ENCODE data around the gene PAFAH2.

The PAFAH2 gene

DNA sequence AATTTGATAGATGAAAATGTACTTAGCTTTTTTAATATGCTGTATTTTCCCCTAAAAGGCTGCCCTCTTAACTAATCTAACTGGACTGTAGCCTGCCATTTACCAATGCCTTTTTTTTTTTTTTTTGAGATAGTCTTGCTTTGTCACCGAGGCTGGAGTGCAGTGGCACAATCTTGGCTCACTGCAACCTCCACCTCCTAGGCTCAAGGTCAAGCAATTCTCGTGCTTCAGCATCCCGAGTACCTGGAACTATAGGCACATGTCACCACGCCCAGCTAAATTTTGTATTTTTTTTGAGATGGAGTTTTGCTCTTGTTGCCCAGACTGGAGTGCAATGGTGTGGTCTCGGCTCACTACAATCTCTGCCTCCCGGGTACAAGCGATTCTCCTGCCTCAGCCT lies 18.7 kb downstream of the PAFAH2 start:
- no peak overlapping the region for H3K4me3 ChIP-seq (replicated peaks; ENCODE audit: insufficient read depth, low read length)
- no peak for DNase-seq (ENCODE audit: low read depth in 1 of 2, low spot score in 1 of 2)
- H3K27me3 ChIP-seq (ENCODE audit: insufficient read depth, poor library complexity, severe bottlenecking): no peaks in the 10 kb centered on the region
- no peak overlapping the region for H3K27ac ChIP-seq (replicated peaks)
- TF ChIP-seq, protein P1, sequence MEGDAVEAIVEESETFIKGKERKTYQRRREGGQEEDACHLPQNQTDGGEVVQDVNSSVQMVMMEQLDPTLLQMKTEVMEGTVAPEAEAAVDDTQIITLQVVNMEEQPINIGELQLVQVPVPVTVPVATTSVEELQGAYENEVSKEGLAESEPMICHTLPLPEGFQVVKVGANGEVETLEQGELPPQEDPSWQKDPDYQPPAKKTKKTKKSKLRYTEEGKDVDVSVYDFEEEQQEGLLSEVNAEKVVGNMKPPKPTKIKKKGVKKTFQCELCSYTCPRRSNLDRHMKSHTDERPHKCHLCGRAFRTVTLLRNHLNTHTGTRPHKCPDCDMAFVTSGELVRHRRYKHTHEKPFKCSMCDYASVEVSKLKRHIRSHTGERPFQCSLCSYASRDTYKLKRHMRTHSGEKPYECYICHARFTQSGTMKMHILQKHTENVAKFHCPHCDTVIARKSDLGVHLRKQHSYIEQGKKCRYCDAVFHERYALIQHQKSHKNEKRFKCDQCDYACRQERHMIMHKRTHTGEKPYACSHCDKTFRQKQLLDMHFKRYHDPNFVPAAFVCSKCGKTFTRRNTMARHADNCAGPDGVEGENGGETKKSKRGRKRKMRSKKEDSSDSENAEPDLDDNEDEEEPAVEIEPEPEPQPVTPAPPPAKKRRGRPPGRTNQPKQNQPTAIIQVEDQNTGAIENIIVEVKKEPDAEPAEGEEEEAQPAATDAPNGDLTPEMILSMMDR (IDR thresholded peaks at IDR 0.05; ENCODE audit: insufficient read depth, low read length): no peak

DNA sequence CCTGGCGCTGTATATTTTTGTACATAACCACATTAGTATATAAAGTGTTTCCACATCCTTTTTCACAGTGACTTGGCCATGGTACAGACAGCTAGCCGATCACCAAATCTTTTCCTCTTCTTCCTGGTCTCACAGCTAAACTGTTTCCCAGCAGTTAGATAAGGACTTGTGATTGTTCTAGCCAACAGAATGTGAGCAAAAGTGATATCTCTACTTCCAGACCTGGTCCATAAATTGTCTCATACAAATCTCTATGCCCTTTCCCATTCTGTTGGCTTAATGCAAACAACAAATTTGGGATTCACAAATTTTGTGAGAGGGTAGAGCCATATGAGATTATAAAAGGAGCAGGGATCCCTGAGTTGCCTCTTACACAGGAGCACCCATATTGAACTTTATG lies 19.5 kb downstream of the PAFAH2 start:
- TF ChIP-seq, protein P1 (IDR thresholded peaks at IDR 0.05; ENCODE audit: insufficient read depth, low read length): no peak
- TF ChIP-seq GABPA (IDR thresholded peaks at IDR 0.05; ENCODE audit: low read depth) (no peak), SPI1 (IDR thresholded peaks at IDR 0.05; ENCODE audit: borderline replicate concordance, low read depth) (no peak), POLR2AphosphoS5 (IDR thresholded peaks at IDR 0.05; ENCODE audit: low read depth) (no peak)
- TF ChIP-seq, protein P2, sequence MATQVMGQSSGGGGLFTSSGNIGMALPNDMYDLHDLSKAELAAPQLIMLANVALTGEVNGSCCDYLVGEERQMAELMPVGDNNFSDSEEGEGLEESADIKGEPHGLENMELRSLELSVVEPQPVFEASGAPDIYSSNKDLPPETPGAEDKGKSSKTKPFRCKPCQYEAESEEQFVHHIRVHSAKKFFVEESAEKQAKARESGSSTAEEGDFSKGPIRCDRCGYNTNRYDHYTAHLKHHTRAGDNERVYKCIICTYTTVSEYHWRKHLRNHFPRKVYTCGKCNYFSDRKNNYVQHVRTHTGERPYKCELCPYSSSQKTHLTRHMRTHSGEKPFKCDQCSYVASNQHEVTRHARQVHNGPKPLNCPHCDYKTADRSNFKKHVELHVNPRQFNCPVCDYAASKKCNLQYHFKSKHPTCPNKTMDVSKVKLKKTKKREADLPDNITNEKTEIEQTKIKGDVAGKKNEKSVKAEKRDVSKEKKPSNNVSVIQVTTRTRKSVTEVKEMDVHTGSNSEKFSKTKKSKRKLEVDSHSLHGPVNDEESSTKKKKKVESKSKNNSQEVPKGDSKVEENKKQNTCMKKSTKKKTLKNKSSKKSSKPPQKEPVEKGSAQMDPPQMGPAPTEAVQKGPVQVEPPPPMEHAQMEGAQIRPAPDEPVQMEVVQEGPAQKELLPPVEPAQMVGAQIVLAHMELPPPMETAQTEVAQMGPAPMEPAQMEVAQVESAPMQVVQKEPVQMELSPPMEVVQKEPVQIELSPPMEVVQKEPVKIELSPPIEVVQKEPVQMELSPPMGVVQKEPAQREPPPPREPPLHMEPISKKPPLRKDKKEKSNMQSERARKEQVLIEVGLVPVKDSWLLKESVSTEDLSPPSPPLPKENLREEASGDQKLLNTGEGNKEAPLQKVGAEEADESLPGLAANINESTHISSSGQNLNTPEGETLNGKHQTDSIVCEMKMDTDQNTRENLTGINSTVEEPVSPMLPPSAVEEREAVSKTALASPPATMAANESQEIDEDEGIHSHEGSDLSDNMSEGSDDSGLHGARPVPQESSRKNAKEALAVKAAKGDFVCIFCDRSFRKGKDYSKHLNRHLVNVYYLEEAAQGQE (IDR thresholded peaks at IDR 0.05; ENCODE audit: insufficient replicate concordance, low read depth): no peak
- DNase-seq (ENCODE audit: low read depth in 1 of 2, low spot score in 1 of 2): no peak
- Histone ChIP-seq H3K4me3 (replicated peaks; ENCODE audit: insufficient read depth, low read length) (no peak overlapping the region), H3K27me3 (ENCODE audit: insufficient read depth, poor library complexity, severe bottlenecking) (no peaks in the 10 kb centered on the region), H3K27ac (replicated peaks) (no peak overlapping the region)

DNA sequence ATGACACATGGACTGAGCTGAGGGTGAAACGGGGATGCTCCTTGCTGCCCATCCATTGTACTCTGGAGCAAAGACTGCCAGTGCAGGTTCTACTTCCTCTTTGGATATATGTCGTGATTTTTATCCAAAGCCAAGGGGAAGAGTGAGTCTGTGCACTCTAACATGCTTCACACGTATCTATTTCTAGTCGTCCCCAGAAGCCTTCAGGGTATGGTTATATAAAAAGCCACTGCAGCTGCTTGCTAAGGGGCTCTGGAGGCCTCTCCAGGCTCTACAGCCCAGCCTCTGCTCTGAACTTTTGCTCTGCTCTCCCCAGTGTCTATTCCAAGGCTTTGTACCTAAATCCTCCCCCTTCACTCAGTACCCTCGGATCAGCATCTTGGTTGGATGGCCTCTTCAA lies 20.1 kb downstream of the PAFAH2 start:
- no peaks in the 10 kb centered on the region for H3K27me3 ChIP-seq (ENCODE audit: insufficient read depth, poor library complexity, severe bottlenecking)
- H3K4me3 ChIP-seq (replicated peaks; ENCODE audit: insufficient read depth, low read length): no peak overlapping the region
- no peak for DNase-seq (ENCODE audit: low read depth in 1 of 2, low spot score in 1 of 2)
- TF ChIP-seq, protein P2 (IDR thresholded peaks at IDR 0.05; ENCODE audit: insufficient replicate concordance, low read depth): no peak
- no peak for TF ChIP-seq GABPA (IDR thresholded peaks at IDR 0.05; ENCODE audit: low read depth)
- TF ChIP-seq, protein P1 (IDR thresholded peaks at IDR 0.05; ENCODE audit: insufficient read depth, low read length): no peak
- TF ChIP-seq POLR2AphosphoS5 (IDR thresholded peaks at IDR 0.05; ENCODE audit: low read depth): no peak
- TF ChIP-seq SPI1 (IDR thresholded peaks at IDR 0.05; ENCODE audit: borderline replicate concordance, low read depth): no peak
- H3K27ac ChIP-seq (replicated peaks): no peak overlapping the region

DNA sequence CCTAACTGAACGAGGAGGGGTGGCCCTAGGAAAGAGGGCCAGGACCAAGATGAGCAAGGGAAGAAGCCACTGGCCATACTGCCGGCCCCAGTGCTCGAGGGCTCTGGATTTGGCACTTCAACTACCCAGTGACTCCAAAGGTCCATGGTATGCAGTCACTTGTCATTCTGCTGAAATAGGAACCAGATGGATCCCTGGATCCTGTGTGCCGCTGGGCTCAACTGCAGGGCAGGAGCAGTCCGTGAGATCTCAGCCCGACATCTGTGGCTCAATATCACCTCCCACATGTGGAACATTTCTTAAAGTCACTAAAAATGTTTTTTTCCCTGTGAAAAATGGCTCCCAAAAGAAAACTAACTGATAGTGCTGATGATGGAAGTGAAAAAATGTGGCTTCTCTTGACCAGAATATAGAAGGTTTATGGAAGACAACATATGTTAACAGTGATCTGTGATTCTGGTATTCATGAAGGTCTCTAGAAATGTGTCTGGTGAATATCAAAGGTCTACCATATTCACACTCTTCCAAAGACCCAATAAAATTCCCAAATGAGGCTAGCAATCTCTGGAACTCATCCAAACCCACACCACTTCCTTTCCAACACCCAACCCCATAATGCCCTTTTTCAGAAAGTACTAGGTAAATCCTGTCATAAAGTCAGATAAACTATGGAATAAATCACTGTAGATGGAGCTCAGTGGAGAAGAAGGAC lies 24.1 kb downstream of the PAFAH2 start:
- TF ChIP-seq, protein P1 (IDR thresholded peaks at IDR 0.05; ENCODE audit: insufficient read depth, low read length): no peak
- no peak for TF ChIP-seq SPI1 (IDR thresholded peaks at IDR 0.05; ENCODE audit: borderline replicate concordance, low read depth)
- no peak for TF ChIP-seq GABPA (IDR thresholded peaks at IDR 0.05; ENCODE audit: low read depth)
- no peak for TF ChIP-seq POLR2AphosphoS5 (IDR thresholded peaks at IDR 0.05; ENCODE audit: low read depth)
- TF ChIP-seq, protein P2 (IDR thresholded peaks at IDR 0.05; ENCODE audit: insufficient replicate concordance, low read depth): no peak
- Histone ChIP-seq H3K27ac (replicated peaks) (no peak overlapping the region), H3K27me3 (ENCODE audit: insufficient read depth, poor library complexity, severe bottlenecking) (no peaks in the 10 kb centered on the region), H3K4me3 (replicated peaks; ENCODE audit: insufficient read depth, low read length) (no peak overlapping the region)
- no peak for DNase-seq (ENCODE audit: low read depth in 1 of 2, low spot score in 1 of 2)

Data from HL-60 (cell line).